HG03442 (cell line): ENCODE results near the gene CYP26A1.

Source experiments
- ATAC-seq: cut with Tn5 transposase; IDR thresholded peaks from one replicate; pipeline ENCODE4 v1.9.1; 2021; ENCODE audit warnings: mild to moderate bottlenecking, moderate library complexity; ENCODE audit not compliant: unreplicated experiment

Gene CYP26A1, protein sequence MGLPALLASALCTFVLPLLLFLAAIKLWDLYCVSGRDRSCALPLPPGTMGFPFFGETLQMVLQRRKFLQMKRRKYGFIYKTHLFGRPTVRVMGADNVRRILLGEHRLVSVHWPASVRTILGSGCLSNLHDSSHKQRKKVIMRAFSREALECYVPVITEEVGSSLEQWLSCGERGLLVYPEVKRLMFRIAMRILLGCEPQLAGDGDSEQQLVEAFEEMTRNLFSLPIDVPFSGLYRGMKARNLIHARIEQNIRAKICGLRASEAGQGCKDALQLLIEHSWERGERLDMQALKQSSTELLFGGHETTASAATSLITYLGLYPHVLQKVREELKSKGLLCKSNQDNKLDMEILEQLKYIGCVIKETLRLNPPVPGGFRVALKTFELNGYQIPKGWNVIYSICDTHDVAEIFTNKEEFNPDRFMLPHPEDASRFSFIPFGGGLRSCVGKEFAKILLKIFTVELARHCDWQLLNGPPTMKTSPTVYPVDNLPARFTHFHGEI

DNA sequence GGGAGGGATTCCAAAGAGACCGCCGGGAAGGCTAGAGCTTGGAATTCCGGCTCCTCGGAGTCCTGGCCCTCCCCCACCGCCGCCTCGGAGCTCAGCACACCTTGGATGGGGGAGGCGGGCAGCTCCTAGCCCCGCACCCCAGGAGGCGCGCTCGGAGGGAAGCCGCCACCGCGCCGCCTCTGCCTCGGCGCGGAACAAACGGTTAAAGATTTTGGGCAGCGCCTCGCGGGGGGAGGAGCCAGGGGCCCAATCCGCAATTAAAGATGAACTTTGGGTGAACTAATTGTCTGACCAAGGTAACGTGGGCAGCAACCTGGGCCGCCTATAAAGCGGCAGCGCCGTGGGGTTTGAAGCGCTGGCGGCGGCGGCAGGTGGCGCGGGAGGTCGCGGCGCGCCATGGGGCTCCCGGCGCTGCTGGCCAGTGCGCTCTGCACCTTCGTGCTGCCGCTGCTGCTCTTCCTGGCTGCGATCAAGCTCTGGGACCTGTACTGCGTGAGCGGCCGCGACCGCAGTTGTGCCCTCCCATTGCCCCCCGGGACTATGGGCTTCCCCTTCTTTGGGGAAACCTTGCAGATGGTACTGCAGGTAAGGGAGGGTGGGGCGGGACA lies at the start of gene CYP26A1:
Gene CYP26A1 (plus strand): TSS at position 355 of the 608 bp plus-strand sequence. CDS start 42 bp downstream, at position 397.
- no peak for ATAC-seq

DNA sequence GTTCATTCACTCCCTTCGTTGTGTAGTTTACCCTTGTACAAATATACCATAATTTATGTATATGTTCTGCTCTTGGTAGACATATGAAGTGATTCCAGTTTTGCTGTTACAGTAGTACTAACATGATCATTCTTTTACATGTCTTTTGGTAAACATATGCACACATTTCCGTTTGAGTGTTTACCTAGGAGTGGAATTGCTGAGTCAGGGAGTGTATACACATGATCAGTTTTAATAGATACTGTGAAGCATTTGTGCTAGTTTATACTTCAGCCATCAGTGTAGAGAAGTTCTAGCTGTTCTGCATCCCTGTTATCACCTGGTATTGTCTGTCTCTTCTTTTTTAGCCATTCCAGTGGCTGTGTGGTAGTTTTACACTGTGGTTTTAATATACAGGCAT lies 47.6 kb upstream of the CYP26A1 start:
- ATAC-seq, result no peak

DNA sequence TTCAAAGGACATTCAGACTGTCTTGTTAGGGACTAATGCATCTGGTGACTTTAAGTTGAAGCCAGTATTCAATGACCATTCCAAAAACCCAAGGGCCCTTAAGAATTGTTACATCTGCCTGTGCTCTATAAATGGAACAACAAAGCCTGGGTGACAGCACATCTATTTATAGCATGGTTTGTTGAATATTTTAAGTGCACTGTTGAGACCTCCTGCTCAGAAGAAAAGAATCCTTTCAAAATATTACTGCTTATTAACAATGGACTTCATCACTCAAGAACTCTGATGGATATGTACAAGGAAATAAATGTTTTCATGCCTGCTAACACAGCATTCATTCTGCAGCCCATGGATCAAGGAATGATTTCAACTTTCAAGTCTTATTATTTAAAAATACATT lies 46.2 kb upstream of the CYP26A1 start:
- ATAC-seq, result no peak

DNA sequence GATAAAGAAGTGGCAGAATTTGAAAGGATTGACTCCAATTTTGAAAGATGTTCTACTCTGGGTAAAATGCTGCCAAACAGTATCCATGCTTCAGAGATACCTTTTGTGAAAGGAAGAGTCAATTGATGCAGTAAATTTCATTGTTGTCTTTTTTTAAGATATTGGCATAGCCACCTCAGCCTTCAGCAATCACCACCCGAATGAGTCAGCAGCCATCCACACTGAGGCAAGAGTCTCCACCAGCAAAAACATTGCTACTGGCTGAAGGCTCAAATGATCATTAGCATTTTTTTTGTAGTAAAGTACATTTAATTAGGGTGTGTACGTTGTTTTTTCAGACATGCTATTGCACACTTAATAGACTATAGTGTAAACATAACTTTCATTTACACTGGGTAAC lies 44.8 kb upstream of the CYP26A1 start:
- no peak for ATAC-seq

DNA sequence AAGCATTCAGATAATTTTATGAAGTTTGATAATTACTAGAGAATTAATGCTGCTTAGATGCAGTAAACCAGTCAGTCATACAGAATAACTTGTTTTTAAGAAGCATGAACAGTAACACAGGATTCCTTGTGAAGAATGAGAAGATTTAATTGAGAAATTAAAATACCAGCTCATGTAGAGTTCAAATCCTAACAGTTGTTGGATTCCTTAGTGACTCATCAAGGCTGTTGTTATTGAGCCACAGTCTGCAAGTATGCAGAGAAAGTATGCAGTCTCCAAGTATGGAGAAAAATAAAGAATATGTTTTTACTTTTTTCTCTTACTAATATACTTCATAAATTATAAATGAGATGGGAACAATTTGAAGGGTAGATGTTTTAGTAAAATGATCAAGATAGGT lies 43.3 kb upstream of the CYP26A1 start:
- no peak for ATAC-seq

DNA sequence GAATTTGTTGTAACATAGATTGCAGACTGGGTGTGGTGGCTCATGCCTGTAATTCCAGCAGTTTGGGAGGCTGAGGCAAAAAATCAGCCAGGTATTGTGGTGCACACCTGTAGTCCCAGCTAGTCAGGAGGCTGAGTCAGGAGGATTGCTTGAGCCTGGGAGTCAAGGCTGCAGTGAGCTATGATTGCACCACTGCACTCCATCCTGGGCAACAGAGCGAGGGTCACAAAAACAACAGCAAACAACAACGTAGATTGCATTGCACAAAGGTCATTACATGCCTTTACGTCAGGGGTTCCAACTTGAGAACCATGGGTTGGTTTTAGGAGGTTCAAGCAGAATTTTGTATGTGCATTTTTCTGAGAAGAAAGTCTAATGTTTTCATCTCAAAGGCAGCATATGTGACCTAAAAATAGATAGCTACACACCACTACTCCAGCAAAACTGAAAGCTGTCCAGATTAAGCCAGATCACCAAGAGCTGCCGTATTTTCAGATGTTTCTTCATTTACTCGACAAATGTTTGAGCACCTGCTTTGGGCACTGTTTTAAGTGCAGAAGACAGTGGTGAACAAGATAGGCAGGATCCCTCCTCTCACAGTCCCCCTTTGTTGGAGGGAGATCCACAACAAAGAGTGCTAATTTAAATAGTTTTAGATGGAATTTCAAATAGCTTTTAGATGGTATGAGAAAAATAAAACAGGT lies 41.4 kb upstream of the CYP26A1 start:
- no peak for ATAC-seq

DNA sequence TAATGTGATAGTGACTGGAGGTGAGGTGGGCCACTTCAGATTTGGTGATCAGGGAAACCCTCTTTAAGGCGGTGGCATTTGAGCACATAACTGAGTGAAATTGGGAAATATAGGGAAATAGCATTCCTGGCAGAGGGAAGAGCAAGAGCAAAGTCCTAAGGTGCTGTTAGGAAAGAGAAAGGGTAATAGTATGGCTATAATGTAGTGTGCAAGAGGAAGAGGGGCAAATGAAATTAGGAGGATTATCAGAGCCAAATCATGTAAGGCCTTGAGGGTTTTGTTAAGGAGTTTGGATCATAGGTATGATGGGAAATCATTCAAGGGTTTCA lies 40.9 kb upstream of the CYP26A1 start:
- no peak for ATAC-seq

DNA sequence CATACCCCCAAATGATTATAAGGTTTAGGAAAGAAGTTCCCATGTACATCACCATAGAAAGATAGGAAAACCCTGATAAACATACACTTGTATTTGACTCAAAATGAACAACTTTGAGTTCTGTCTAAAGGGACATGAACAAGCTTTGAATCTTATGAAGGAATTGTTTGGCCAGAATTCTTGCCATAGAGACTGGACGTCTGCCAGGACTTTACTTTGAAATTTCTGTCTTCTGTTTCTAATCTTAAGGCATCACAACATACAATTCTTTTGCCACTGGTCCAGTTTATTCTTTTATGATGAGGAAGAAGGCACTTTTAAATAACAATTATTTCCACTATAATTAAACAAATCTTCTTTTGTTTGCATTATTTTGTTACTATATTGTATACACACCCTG lies 39.3 kb upstream of the CYP26A1 start:
- no peak for ATAC-seq

DNA sequence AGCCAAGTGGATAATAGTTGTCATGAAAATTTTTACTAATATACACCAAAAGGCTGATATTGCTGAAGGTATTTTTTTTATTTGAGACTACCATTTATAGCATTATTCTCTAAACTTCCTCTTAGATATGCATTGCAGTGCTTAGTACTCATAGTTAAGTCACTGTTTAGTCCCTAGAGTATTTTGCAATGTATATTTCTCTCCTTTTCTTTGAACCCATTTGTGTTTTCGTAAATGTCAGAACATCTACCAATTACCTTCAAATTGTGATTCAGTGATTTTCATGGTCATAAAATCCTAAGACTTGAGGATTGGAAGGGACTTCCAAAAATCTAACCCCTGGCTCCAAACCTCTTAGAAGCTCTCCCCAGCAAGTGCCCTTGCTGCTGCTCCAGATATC lies 34.6 kb upstream of the CYP26A1 start:
- ATAC-seq, result no peak

DNA sequence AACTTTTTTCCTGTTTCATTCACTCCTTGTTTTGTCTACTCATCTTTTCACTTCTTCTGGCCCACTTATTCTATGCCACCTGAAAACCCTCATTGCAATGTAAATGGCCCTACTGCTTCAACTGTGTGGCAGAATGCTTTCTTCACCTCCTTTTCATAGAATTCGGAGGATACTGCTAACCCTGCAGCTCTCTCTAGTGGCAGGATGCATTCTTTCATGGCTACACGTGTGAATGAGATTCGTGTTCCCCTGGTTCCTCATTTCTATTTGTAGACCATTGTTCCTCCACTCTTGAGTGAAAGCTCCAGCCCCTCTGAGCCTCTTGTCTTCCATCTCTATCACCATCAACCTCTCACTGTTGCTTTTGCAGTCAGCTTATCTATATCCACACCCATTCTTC lies 34.0 kb upstream of the CYP26A1 start:
- no peak for ATAC-seq

DNA sequence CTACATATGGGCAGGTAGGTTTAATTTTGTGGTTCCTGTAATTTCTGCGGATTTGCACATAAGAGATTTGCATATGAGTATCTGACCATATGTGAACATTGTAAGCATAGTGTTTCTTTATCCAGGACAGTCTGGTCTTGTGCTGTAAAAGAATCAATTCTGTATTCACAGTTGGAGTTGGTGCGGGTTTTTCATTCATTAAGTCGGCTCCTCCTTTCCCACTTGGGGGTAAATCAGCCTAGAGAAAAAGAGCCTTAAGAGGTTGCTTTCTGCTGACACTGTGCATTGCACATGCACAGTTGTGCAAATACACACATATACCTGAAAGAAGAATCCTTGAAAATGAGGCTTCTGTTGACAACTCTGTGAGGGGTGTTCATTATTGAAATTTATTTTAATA lies 19.2 kb upstream of the CYP26A1 start:
- ATAC-seq, result no peak

DNA sequence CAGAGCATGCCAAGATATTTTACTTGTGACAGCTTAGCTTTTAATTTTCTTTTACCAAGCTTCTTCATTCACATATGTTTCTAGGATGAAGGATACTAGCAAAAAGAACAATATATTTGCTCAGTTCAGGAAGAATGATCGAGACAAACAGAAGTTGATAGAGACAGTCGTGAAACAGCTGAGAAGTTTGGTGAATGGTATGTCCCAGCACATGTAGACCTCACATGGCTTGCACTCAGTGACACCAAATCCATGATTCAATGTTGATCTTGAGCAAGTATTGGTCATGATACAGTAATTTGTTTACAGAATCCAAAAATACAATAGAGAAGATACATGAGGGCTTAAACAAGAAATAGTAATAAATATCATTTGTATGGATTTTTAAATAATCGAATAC lies 15.6 kb upstream of the CYP26A1 start:
- no peak for ATAC-seq

DNA sequence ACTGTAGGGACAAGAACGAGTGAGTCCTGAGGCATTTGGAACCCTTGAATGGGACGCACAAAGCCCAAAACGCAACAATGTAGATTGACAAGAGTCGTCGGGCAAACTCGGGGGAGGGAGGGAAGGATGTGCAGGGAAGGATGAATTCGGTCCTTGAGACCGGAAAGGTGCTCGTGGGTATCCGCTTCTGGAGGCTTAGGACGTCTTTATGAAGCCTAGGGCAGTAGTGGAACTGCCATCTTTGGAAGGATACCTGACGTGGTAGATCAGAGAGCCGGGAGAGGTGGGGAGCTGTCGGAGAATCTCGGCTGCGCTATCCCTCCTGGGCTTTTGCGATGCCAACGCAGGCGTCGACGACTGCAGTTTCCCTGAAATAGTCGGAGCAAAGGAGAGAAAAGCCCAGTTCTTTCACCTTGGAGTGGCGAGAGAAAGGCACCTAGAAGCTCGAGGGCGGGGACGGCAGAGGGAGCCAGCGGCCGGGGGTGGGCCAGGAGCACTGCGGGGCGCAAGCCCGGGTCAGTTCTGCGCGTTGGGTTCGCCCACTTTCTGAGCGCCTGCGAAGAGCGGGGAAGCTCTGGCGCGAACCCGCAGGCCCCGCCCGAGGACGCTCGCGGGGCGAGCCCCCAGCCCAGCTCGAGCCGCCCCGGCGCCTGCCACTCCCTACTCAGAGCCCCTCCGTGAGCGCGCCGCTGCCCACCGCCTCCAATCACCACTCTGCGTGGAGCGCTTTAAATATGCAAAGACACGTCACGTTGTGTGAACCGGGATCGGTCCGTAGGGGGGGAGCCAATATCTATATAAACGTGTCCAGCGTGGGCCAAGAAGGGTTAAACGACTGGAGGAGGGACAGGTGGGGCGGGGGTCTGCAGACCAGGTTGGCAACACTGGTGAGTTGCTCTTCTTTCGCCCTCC lies 13.5 kb upstream of the CYP26A1 start, which contains the start of gene CYP26C1:
Gene CYP26C1 (plus strand): TSS at position 824 of the 912 bp plus-strand sequence. CDS start 466 bp downstream, outside the sequence.
- ATAC-seq, result no peak

DNA sequence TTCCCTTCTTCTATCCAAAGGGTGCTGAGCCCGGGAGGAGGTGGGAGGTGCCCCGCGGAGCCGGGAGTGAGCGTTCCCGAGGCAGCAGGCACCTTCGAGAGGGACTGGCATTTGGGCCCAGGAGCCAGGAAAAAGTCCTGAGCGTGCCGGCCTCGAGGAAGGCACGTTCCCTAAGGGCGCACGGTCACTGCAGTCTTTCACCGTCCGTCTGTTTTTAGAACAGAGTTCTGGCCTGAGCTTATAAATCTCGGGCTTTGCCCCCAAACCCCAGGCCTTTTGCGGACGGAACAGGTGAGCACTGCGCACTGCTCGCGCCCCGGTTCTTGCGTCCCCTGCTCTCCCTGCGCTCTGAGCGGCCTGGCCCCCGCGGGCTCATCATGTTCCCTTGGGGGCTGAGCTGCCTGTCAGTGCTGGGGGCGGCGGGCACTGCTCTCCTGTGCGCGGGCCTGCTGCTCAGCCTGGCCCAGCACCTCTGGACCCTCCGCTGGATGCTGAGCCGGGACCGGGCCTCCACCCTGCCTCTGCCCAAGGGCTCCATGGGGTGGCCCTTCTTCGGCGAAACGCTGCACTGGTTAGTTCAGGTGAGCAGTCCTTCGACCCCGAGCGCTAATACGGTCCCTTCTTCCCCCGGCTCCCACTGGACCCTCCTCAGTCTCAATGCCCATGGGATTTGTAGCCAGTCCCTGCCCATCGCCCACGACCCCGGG lies 12.7 kb upstream of the CYP26A1 start:
- ATAC-seq, result no peak

DNA sequence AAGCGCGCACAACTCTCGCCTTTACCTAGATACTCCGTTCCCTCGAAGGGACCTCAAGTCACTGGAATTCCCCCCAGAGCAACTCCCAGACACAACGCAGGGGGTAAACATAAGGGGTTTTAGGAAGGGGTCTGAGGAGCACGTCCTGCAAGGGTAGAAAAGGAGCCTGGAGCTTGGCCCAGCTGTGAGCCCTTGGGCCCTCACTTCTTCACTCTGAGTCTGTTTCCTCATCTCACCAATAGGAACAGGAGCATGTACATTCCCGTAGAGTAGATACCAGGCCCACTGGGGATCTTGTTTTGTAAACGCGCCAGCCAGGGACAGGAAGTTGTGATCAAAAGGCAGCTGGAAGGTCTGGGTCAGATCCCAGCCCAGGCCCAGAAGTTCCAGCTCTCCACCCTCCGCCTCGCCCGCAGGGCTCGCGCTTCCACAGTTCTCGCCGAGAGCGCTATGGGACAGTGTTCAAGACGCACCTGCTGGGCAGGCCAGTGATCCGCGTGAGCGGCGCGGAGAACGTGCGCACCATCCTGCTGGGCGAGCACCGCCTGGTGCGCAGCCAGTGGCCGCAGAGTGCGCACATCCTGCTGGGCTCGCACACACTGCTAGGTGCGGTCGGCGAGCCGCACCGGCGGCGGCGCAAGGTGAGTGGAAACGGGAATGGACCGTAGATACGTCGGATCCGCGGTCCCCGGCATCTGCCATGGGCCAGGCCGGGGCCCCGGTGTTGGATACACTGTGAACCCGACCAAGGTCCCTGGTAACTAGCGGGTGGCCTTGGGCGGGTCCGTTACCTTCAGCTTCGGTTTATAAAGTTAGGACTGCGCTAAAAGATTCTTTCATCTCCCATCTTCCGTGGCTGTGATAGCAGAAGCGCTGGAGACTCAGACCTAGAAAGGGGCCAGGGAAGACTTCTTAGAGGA lies 11.8 kb upstream of the CYP26A1 start:
- ATAC-seq, result no peak

DNA sequence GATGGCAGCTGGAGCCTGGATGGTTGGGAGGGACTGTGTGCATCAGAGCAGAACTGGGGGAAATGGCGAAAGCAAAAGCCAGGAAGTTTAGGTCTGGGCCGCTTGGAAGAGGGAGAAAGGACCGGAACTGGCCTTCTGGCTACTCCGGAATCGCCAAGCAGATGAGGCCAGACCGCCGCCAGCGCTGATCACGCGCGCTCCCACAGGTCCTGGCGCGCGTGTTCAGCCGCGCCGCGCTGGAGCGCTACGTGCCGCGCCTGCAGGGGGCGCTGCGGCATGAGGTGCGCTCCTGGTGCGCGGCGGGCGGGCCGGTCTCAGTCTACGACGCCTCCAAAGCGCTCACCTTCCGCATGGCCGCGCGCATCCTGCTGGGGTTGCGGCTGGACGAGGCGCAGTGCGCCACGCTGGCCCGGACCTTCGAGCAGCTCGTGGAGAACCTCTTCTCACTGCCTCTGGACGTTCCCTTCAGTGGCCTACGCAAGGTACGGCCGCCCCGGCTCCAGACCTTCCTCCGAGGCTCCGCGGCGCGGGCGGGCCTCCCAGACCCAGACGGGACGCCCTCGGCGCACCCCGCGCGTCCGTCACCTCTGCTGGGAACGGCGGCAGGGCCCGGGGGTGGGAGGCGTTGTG lies 11.1 kb upstream of the CYP26A1 start:
- ATAC-seq, result no peak

DNA sequence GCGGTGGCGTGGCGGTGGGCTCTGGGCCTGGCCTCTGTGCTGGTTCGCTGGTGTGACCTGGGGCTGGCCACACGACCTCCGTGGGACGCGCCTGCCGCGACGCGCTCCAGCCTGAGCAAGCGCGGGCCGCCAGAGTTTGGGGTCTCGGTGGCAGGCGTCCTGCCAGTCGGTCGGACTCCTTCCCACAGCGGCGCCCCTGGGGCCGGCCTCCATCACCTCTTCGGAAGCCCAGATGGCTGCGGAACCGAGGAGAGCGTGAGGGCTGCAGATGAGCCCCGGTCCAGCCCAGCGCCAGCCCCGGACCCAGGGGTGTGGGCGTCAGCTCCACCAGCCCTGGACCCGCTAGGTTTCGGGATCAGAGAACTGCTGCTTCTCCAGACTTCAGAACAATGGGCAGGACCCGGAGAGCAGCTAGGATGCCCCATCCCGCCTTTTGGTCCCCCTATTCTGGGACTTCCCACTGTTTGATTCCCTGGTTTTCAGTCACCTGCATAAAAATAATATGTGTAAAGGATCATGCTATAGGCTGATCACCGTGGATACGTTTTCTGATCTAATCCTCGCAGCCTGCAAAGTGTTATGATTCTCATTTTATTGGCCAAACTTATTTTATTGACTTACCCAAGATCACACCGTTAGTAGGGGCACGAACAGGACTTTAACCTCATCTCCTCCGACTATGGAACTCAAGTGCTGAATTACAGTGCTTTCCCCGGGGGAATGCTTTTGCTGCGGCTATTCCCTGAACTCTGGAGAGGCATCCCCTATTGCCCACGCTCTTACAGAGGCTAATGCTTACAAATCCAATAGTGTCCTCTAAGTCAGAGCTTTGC lies 10.3 kb upstream of the CYP26A1 start:
- no peak for ATAC-seq
